Mucosa of stomach (tissue), 1 donor: Measurements from ENCODE around the gene FAM9B.

Experiments used
- H3K27me3 ChIP-seq: one replicate; pipeline ENCODE4 v1.7.0; 2013; ENCODE audit warnings: mild to moderate bottlenecking, low read length; ENCODE audit not compliant: control insufficient read depth, insufficient read depth
- H3K36me3 ChIP-seq: one replicate; pipeline ENCODE4 v1.7.0; 2013; ENCODE audit warnings: low read length; ENCODE audit not compliant: control insufficient read depth, insufficient read depth
- H3K4me1 ChIP-seq: one replicate; pipeline ENCODE4 v1.7.0; 2013; ENCODE audit warnings: mild to moderate bottlenecking, low read length; ENCODE audit not compliant: control insufficient read depth, insufficient read depth
- H3K4me3 ChIP-seq: one replicate; pipeline ENCODE4 v1.7.0; 2013; ENCODE audit warnings: low read length
- H3K9ac ChIP-seq: one replicate; pipeline ENCODE4 v1.7.0; 2013; ENCODE audit warnings: mild to moderate bottlenecking, low read length, moderate library complexity
- H3K9me3 ChIP-seq: one replicate; pipeline ENCODE4 v1.7.0; 2013; ENCODE audit warnings: mild to moderate bottlenecking, low read length, moderate library complexity; ENCODE audit not compliant: control insufficient read depth
- donor health status: Pancreatic carcinoma.

FAM9B gene

DNA sequence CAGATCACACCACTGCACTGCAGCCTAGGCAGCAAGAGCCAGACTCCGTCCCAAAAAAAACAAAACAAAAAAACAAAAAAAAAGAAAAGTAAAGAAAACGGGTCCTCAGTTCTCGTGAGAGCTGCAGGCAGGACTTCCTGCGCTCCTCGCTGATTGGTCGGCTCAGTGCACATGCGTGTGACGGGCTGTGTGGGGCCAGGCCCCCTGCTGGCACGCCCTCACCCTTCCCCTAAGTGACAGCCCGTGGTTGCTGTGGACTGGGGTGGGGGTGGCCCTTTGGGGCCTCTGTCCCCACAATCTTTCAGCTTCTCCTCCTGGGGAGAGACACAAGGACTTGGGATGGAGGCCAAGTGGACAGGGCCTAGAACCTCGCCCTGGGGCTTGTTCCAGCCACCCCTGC is at the start of gene FAM9B:
TSS of gene FAM9B (minus strand) at position 139 of the 400 bp plus-strand sequence. CDS start 1,141 bp downstream, outside the sequence.
- Histone ChIP-seq H3K4me3 (no peak within 1 kb of the TSS), H3K4me1 (no peaks in the 10 kb centered on the region), H3K9ac (no peak within 1 kb of the TSS), H3K9me3 (no peaks in the 10 kb centered on the region), H3K27me3 (no peaks in the 10 kb centered on the region), H3K36me3 (no peaks in the 10 kb centered on the region)

DNA sequence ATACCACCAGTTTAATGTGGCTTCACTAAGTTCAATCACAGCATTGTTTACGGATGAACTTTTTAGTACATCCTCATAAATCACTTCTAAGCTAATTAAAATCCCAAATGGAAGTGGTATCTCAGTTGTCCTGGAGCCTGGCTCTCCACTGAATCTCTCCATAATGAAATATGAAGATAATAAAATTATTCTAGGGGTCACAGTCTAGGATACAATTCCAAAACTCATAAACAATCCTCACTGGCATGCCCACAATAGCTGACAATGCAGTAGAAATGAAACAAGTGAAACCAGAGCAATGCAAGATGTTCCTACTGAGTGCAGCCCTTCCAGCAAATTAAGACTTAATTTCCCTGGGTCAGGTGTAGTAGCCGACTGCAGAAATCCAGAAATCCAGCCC is 47.3 kb upstream of the FAM9B start:
- H3K4me3 ChIP-seq: no peak overlapping the region
- no peaks in the 10 kb centered on the region for H3K9me3 ChIP-seq
- H3K4me1 ChIP-seq: no peaks in the 10 kb centered on the region
- no peak overlapping the region for H3K9ac ChIP-seq
- no peaks in the 10 kb centered on the region for H3K36me3 ChIP-seq
- H3K27me3 ChIP-seq: no peaks in the 10 kb centered on the region

GRCh38 chrX:9074326-9074725 is 40.4 kb upstream of the FAM9B start:
- H3K4me3 ChIP-seq: no peak overlapping the region
- H3K9me3 ChIP-seq: no peaks in the 10 kb centered on the region
- H3K9ac ChIP-seq: no peak overlapping the region
- H3K36me3 ChIP-seq: no peaks in the 10 kb centered on the region
- no peaks in the 10 kb centered on the region for H3K27me3 ChIP-seq
- no peaks in the 10 kb centered on the region for H3K4me1 ChIP-seq

DNA sequence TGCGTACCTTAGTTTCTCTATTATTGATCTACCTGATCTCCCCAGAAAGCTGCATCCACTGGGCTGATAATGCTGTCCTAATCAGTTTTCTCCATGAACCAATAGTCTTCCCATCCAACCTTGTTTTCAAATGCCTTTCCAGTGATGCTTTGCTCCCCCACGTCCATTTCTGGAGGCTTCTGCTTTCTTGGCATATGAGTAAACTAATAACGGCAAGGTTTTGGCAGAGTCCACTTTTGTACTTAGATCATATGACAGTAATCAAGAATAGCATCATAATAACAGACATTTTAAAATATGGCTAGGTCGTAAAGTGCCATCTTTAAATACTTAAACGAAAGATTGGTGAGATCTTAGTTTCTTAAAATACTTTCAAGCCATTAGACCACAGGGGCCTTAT is 38.4 kb upstream of the FAM9B start:
- no peaks in the 10 kb centered on the region for H3K4me1 ChIP-seq
- no peak overlapping the region for H3K9ac ChIP-seq
- H3K27me3 ChIP-seq: no peaks in the 10 kb centered on the region
- H3K36me3 ChIP-seq: no peaks in the 10 kb centered on the region
- H3K4me3 ChIP-seq: no peak overlapping the region
- H3K9me3 ChIP-seq: no peaks in the 10 kb centered on the region

DNA sequence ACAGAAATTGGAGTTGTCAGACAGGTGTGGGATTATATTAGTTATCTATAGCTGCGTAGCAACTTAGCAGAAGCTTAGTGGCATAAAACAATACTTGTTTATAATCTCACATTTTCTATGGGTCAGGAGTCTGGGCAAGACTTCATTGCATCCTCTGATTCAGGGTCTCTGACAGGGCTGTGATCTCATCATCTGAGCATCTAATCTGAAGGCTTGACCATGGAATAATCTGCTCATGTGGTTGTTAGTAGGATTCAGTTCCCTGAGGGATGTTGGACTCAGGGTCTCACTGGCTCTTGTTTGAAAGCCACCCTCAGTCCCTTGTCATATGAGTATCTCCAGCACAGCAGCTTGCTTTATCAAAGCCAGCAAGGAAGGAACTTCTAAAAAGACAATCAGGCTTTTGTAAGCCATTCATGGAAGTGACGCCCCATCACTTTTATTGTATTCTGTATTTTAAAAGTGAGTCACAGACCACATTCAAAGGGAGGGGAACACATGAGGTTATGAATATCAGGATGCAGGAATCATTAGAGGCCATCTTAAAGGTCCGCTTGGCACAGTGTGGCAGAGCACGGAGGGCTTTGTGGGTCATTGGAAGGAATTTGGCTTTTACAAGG is 37.2 kb upstream of the FAM9B start:
- Histone ChIP-seq H3K4me1 (no peaks in the 10 kb centered on the region), H3K4me3 (no peak overlapping the region)

GRCh38 chrX:9069573-9069972 is 35.6 kb upstream of the FAM9B start:
- Histone ChIP-seq H3K4me3 (no peak overlapping the region), H3K9ac (no peak overlapping the region), H3K4me1 (no peaks in the 10 kb centered on the region), H3K36me3 (no peaks in the 10 kb centered on the region), H3K27me3 (no peaks in the 10 kb centered on the region), H3K9me3 (no peaks in the 10 kb centered on the region)

More for the DNA sequence above, 37.2 kb upstream of the FAM9B start:
- Histone ChIP-seq H3K27me3 (no peaks in the 10 kb centered on the region), H3K36me3 (no peaks in the 10 kb centered on the region), H3K9me3 (no peaks in the 10 kb centered on the region), H3K9ac (no peak overlapping the region)

GRCh38 chrX:9064694-9065093 is 30.8 kb upstream of the FAM9B start:
- H3K9me3 ChIP-seq: no peaks in the 10 kb centered on the region
- no peaks in the 10 kb centered on the region for H3K36me3 ChIP-seq
- no peaks in the 10 kb centered on the region for H3K27me3 ChIP-seq
- H3K4me1 ChIP-seq: no peaks in the 10 kb centered on the region
- no peak overlapping the region for H3K4me3 ChIP-seq
- H3K9ac ChIP-seq: no peak overlapping the region

DNA sequence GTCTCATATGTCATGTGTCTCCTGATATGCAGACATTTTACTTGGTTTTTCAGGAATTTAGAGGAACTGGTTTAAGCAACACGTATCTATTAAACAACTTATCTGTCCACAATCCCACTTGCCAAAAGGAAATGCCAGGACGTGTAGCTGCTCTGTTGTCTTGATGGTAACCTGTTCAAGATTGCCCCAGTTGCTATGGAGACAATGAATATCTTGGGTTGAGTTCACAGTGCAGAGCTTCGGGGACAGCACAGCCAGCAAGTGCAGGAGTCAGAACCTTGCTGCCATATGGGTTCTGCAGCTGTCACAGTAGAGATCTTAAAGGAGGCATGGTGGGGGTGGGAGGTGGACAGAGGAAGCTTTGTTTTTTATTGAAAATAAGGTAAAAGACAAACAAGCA is 28.7 kb upstream of the FAM9B start:
- Histone ChIP-seq H3K36me3 (no peaks in the 10 kb centered on the region), H3K9ac (no peak overlapping the region), H3K4me1 (no peaks in the 10 kb centered on the region), H3K27me3 (no peaks in the 10 kb centered on the region), H3K4me3 (no peak overlapping the region), H3K9me3 (no peaks in the 10 kb centered on the region)

GRCh38 chrX:9055354-9055753 is 21.4 kb upstream of the FAM9B start:
- no peaks in the 10 kb centered on the region for H3K36me3 ChIP-seq
- H3K9me3 ChIP-seq: no peaks in the 10 kb centered on the region
- no peaks in the 10 kb centered on the region for H3K4me1 ChIP-seq
- H3K27me3 ChIP-seq: no peaks in the 10 kb centered on the region
- no peak overlapping the region for H3K9ac ChIP-seq
- no peak overlapping the region for H3K4me3 ChIP-seq

- Histone ChIP-seq H3K4me1 (no peaks in the 10 kb centered on the region), H3K4me3 (no peak overlapping the region), H3K27me3 (no peaks in the 10 kb centered on the region), H3K9me3 (no peaks in the 10 kb centered on the region), H3K9ac (no peak overlapping the region), H3K36me3 (no peaks in the 10 kb centered on the region)
Measured at GRCh38 chrX:9052081-9052480, 18.2 kb upstream of the FAM9B start.

DNA sequence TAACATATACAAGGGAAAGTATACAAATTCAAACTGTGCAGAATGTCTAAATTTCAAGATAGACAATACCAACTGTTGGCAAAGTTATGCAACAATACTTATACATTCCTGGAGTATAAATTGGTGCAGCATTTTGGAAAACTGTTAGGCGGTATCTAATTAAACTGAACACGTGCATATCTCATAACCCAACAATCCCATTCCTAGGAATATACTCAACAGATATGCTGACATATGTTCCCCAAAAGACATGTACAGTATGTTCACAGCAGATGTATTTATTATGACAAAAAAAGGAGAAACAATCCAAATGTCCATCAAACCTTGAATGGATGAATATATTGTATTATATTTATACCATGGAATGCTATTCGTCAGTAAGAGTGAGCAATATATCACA is 16.4 kb upstream of the FAM9B start:
- H3K27me3 ChIP-seq: no peaks in the 10 kb centered on the region
- H3K9ac ChIP-seq: no peak overlapping the region
- H3K36me3 ChIP-seq: no peaks in the 10 kb centered on the region
- H3K9me3 ChIP-seq: no peaks in the 10 kb centered on the region
- H3K4me3 ChIP-seq: no peak overlapping the region
- no peaks in the 10 kb centered on the region for H3K4me1 ChIP-seq

GRCh38 chrX:9048801-9049200 is 14.9 kb upstream of the FAM9B start:
- no peaks in the 10 kb centered on the region for H3K9me3 ChIP-seq
- no peak overlapping the region for H3K4me3 ChIP-seq
- H3K9ac ChIP-seq: no peak overlapping the region
- H3K27me3 ChIP-seq: no peaks in the 10 kb centered on the region
- no peaks in the 10 kb centered on the region for H3K36me3 ChIP-seq
- H3K4me1 ChIP-seq: no peaks in the 10 kb centered on the region

- no peaks in the 10 kb centered on the region for H3K4me1 ChIP-seq
- no peak overlapping the region for H3K9ac ChIP-seq
Measured at GRCh38 chrX:9038244-9038643, 4.3 kb upstream of the FAM9B start.

More at GRCh38 chrX:9038244-9038643, 4.3 kb upstream of the FAM9B start:
- no peaks in the 10 kb centered on the region for H3K9me3 ChIP-seq
- no peak overlapping the region for H3K4me3 ChIP-seq
- no peaks in the 10 kb centered on the region for H3K27me3 ChIP-seq
- no peaks in the 10 kb centered on the region for H3K36me3 ChIP-seq
